Measurements from ENCODE around the gene UBAP1L.

- TF ChIP-seq, protein P1, sequence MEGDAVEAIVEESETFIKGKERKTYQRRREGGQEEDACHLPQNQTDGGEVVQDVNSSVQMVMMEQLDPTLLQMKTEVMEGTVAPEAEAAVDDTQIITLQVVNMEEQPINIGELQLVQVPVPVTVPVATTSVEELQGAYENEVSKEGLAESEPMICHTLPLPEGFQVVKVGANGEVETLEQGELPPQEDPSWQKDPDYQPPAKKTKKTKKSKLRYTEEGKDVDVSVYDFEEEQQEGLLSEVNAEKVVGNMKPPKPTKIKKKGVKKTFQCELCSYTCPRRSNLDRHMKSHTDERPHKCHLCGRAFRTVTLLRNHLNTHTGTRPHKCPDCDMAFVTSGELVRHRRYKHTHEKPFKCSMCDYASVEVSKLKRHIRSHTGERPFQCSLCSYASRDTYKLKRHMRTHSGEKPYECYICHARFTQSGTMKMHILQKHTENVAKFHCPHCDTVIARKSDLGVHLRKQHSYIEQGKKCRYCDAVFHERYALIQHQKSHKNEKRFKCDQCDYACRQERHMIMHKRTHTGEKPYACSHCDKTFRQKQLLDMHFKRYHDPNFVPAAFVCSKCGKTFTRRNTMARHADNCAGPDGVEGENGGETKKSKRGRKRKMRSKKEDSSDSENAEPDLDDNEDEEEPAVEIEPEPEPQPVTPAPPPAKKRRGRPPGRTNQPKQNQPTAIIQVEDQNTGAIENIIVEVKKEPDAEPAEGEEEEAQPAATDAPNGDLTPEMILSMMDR (IDR thresholded peaks at IDR 0.05) = no peak
- TF ChIP-seq REST (IDR thresholded peaks at IDR 0.05; ENCODE audit: insufficient read depth in 1 of 2, low read depth in 2 of 2, low read length in 1 of 2) = no peak
These were observed 21.8 kb downstream of the UBAP1L start for GRCh38 chr15:65092911-65093792.

All from Panc1 (cell line).